ENCODE results near the gene ZNF497.
A peak's percentile ranks its signal among the peaks of the same experiment; 100 is the strongest.

DNA sequence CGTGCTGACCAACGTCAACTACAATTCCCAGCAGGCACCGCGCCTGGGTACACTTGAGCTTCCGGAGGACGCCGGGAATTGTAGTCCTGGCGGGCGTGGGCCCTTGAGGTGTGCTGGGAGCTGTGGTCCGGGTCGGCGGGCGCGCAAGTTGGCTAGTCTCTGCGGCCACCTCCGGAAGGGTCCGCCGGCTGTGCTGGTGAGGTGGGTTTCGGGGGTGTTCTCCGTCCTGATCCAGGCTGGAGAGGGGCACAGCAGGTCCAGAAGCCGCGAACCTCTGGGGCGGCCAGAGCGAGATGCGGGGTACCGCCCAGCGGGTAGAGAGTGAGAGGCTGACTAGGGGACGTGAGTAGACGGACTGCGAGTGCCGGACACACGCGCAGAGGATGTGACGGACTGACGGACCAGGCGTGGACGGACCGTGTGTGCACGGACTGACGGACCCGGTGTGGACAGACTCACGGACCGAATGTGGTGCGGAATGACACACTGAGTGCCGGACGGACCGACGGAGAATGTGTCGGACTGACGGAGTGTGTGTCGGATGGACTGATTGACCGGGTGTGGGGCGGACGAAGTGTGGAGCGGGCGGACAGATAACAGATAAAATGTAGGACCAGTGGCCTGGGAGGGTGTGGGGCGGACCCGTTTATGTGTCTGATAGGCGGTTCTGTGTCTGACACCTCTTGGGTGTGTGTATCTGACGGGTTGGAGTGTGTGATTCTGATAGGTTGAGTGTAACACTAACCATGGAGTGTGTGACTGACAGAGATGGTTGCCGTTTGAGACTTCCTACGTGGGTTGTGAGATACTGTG is 35.4 kb downstream of the ZNF497 start, which contains the start of gene ZSCAN22:
- TF ChIP-seq POLR2A (IDR thresholded peaks at IDR 0.05) (peak; percentile 4 to 11 (median 6)), CTCF (IDR thresholded peaks at IDR 0.05 in 8 of 11, conservative IDR thresholded peaks at IDR 0.05 in 3 of 11) (peak in 2 of 11 experiments; percentile 9 to 11), POLR2AphosphoS5 (IDR thresholded peaks at IDR 0.05) (peak; percentile 88 to 92 (median 89))
